KMS-11 (cell line): ENCODE data around the gene WDR62.
A peak's percentile ranks its signal among the peaks of the same experiment; 100 is the strongest.
"Not testable (repeated sequence)": the region's sequence is repeated elsewhere in the genome, so short reads cannot be mapped to it uniquely, and the experiment has no call there.

Source experiments
- H2AFZ ChIP-seq: fragments of 200-600 bp; sonication (generic); 2 replicates; pipeline ENCODE4 v1.6.1; 2016; ENCODE audit warnings: antibody characterized with exemption, mixed run types, low read depth
- H3K27ac ChIP-seq: fragments of 200-600 bp; sonication (generic); 2 replicates; pipeline ENCODE4 v1.6.1; 2016; ENCODE audit warnings: mild to moderate bottlenecking, mixed run types
- H3K27me3 ChIP-seq: fragments of 200-600 bp; sonication (generic); 2 replicates; pipeline ENCODE4 v1.6.1; 2017; ENCODE audit warnings: mild to moderate bottlenecking, low read depth, mixed run types, moderate library complexity; ENCODE audit not compliant: insufficient read depth
- H3K36me3 ChIP-seq: fragments of 200-600 bp; sonication (generic); 2 replicates; pipeline ENCODE4 v1.6.1; 2017; ENCODE audit warnings: mild to moderate bottlenecking, mixed run types; ENCODE audit not compliant: insufficient read depth
- H3K4me1 ChIP-seq: fragments of 200-600 bp; sonication (generic); 2 replicates; pipeline ENCODE4 v1.6.1; 2016; ENCODE audit warnings: mild to moderate bottlenecking, low read depth, mixed run types; ENCODE audit not compliant: poor library complexity, severe bottlenecking
- H3K4me2 ChIP-seq: fragments of 200-600 bp; sonication (generic); 2 replicates; pipeline ENCODE4 v1.7.0; 2016; ENCODE audit warnings: mild to moderate bottlenecking, mixed run types
- H3K4me3 ChIP-seq: fragments of 200-600 bp; sonication (generic); IDR thresholded peaks from 2 replicates; pipeline ENCODE4 v1.6.1; 2017; ENCODE audit warnings: low read depth, low read length, mixed read lengths; ENCODE audit not compliant: insufficient read depth
- H3K79me2 ChIP-seq: fragments of 200-600 bp; sonication (generic); 2 replicates; pipeline ENCODE4 v1.6.1; 2016; ENCODE audit warnings: low read depth, mixed run types; ENCODE audit not compliant: insufficient read depth
- H3K9ac ChIP-seq: fragments of 200-600 bp; sonication (generic); 2 replicates; pipeline ENCODE4 v1.6.1; 2016; ENCODE audit warnings: mild to moderate bottlenecking, mixed run types
- H4K20me1 ChIP-seq: fragments of 200-600 bp; sonication (generic); 2 replicates; pipeline ENCODE4 v1.6.1; 2016; ENCODE audit warnings: mild to moderate bottlenecking, mixed run types; ENCODE audit not compliant: insufficient read depth
- CTCF ChIP-seq: fragments of 200-600 bp; sonication (generic); conservative IDR thresholded peaks from 2 replicates; pipeline ENCODE4 v1.6.1; 2017; ENCODE audit warnings: low read depth, mild to moderate bottlenecking, antibody characterized with exemption, low read length, moderate library complexity, mixed read lengths

WDR62 gene

GRCh38 chr19:36121486-36122124 is 66.9 kb downstream of the WDR62 start:
- Histone ChIP-seq H3K36me3 (peaks cover 3% of the 10 kb centered on the region; the same call in 1 of the 2 replicates), H3K4me1 (peaks cover 5% of the 10 kb centered on the region), H3K4me2 (no peak overlapping the region), H3K27ac (no peak overlapping the region), H3K79me2 (no peaks in the 10 kb centered on the region), H4K20me1 (no peaks in the 10 kb centered on the region), H3K9ac (no peak overlapping the region), H3K4me3 (no peak overlapping the region), H3K27me3 (no peaks in the 10 kb centered on the region), H2AFZ (no peak overlapping the region)
- TF ChIP-seq CTCF: no peak

- no peak for TF ChIP-seq CTCF
- peaks cover 6% of the 10 kb centered on the region for H3K4me1 ChIP-seq
- H2AFZ ChIP-seq: no peak overlapping the region
- H3K27ac ChIP-seq: no peak overlapping the region
- no peaks in the 10 kb centered on the region; the same call in 1 of the 2 replicates for H3K36me3 ChIP-seq
- H3K9ac ChIP-seq: no peak overlapping the region
- H4K20me1 ChIP-seq: no peaks in the 10 kb centered on the region
- H3K27me3 ChIP-seq: no peaks in the 10 kb centered on the region
- H3K4me3 ChIP-seq: no peak overlapping the region
- no peak overlapping the region for H3K4me2 ChIP-seq
- H3K79me2 ChIP-seq: no peaks in the 10 kb centered on the region
Observed at GRCh38 chr19:36125557-36125956, 70.9 kb downstream of the WDR62 start.

GRCh38 chr19:36128392-36128736 is 73.7 kb downstream of the WDR62 start:
- Histone ChIP-seq H2AFZ (peak overlapping the region; percentile 92), H3K27me3 (no peaks in the 10 kb centered on the region), H3K27ac (peak overlapping the region; percentile 73), H3K4me2 (peak overlapping the region; percentile 75), H3K4me3 (no peak overlapping the region), H3K4me1 (peaks cover 6% of the 10 kb centered on the region), H4K20me1 (no peaks in the 10 kb centered on the region), H3K79me2 (no peaks in the 10 kb centered on the region), H3K36me3 (no peaks in the 10 kb centered on the region), H3K9ac (peak overlapping the region; percentile 63; the same call in 1 of the 2 replicates)
- TF ChIP-seq CTCF: no peak

- H3K79me2 ChIP-seq, H3K9ac ChIP-seq, H3K36me3 ChIP-seq, H3K27me3 ChIP-seq, H3K4me2 ChIP-seq, H4K20me1 ChIP-seq, H3K27ac ChIP-seq, H2AFZ ChIP-seq, H3K4me3 ChIP-seq: not testable (repeated sequence)
- H3K4me1 ChIP-seq: peaks cover 11% of the 10 kb centered on the region
Observed at GRCh38 chr19:36131221-36131620, 76.5 kb downstream of the WDR62 start.

- H3K79me2 ChIP-seq, H3K36me3 ChIP-seq, H3K9ac ChIP-seq, H3K27me3 ChIP-seq, H3K4me3 ChIP-seq, H4K20me1 ChIP-seq, H2AFZ ChIP-seq, H3K27ac ChIP-seq, H3K4me2 ChIP-seq: not testable (repeated sequence)
- H3K4me1 ChIP-seq: peaks cover 34% of the 10 kb centered on the region
Observed at GRCh38 chr19:36134867-36135266, 80.2 kb downstream of the WDR62 start.
